ENCODE results near the gene AP5B1. TPM values are rescaled to one million over a fixed set of nuclear protein-coding genes. Genes with fewer than 3 reads are reported as not detected.
A peak's percentile ranks its signal among the peaks of the same experiment; 100 is the strongest.

The AP5B1 gene
- total and polyA plus RNA-seq, 4 donors: 8.6 to 35.5 (median 24.0) TPM

DNA sequence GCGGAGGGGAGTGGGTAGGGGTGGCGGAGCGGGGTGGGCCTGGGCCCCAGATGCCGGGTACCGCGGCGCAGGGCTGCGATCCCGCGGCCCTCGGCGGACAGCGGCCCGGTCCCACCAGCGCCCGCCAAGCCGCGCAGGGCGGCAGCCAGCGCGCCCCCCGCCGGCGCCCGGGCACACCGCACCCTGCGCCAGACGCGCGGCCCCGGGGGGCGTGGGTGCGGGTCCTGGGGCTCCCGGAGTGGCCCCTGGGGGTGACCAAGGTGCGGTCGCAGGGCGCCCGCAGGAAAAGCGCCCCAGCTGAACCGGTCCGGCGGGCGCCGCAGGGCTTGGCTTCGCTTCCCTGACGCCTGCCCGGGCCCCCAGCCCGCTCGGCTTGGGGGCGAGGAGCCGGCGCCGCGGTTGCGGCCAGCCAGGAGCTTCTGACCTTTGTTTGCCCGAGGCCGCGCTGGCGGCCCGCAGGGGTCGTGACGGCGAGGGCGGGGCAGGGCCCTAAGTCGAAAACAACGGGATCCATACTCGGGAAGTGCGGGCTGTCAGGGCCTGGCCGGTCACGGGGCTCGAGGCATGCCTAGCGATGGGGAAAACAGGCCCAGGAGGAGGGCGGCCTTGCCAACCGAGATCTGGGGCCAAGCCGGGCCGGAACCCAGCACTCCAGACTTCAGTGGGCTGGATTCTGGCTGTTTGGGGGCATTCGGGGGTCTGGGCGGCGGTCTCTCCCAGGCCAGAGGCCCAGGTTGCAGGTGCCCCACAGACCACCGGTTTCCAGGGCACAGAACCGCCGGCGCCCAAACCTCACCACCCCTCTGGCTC lies 581 bp upstream of the AP5B1 start:
- H3K27me3 ChIP-seq (ENCODE audit: control insufficient read depth in 3 of 3, insufficient read depth in 3 of 3, low read length in 2 of 3): peaks cover 0 to 23% (median 13%) of the 10 kb centered on the region in 3 donors
- peaks cover 0 to 2% (median 0%) of the 10 kb centered on the region in 4 donors for H3K9me3 ChIP-seq (ENCODE audit: control insufficient read depth in 4 of 4, insufficient read depth in 3 of 4, low read length in 3 of 4)
- peaks cover 0 to 9% (median 6%) of the 10 kb centered on the region in 5 donors for H3K4me1 ChIP-seq (ENCODE audit: control insufficient read depth in 5 of 5, insufficient read depth in 5 of 5, low read length in 5 of 5)
- peak overlapping the region in 1 of 2 donors; percentile 23 for H3K27ac ChIP-seq (ENCODE audit: low read depth in 1 of 2, low read length in 1 of 2)
- ATAC-seq (ENCODE audit: insufficient read depth, low FRiP score): no peak
- no peak for DNase-seq
- 13 to 26% methylated on average over 41 to 83 of the region's 83 CpGs for WGBS, 2 donors
- H3K4me3 ChIP-seq: peak overlapping the region; percentile 16
- peaks cover 0 to 24% (median 0%) of the 10 kb centered on the region in 4 donors for H3K36me3 ChIP-seq (ENCODE audit: control insufficient read depth in 4 of 4, insufficient read depth in 4 of 4, low read length in 4 of 4)
- TF ChIP-seq, protein P1, sequence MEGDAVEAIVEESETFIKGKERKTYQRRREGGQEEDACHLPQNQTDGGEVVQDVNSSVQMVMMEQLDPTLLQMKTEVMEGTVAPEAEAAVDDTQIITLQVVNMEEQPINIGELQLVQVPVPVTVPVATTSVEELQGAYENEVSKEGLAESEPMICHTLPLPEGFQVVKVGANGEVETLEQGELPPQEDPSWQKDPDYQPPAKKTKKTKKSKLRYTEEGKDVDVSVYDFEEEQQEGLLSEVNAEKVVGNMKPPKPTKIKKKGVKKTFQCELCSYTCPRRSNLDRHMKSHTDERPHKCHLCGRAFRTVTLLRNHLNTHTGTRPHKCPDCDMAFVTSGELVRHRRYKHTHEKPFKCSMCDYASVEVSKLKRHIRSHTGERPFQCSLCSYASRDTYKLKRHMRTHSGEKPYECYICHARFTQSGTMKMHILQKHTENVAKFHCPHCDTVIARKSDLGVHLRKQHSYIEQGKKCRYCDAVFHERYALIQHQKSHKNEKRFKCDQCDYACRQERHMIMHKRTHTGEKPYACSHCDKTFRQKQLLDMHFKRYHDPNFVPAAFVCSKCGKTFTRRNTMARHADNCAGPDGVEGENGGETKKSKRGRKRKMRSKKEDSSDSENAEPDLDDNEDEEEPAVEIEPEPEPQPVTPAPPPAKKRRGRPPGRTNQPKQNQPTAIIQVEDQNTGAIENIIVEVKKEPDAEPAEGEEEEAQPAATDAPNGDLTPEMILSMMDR (IDR thresholded peaks at IDR 0.05; ENCODE audit: control extremely low read depth, extremely low read depth): no peak
- H3K9ac ChIP-seq (ENCODE audit: insufficient read depth in 1 of 2, low read length in 2 of 2): no peak overlapping the region

GRCh38 chr11:65779919-65780769 lies 632 bp downstream of the AP5B1 start:
- WGBS, 2 donors: 2 to 3% methylated on average over 56 to 76 of the region's 76 CpGs
- no peak overlapping the region for H3K9ac ChIP-seq (ENCODE audit: insufficient read depth in 1 of 2, low read length in 2 of 2)
- peaks cover 0 to 10% (median 3%) of the 10 kb centered on the region in 5 donors for H3K4me1 ChIP-seq (ENCODE audit: control insufficient read depth in 5 of 5, insufficient read depth in 5 of 5, low read length in 5 of 5)
- ATAC-seq (ENCODE audit: insufficient read depth, low FRiP score) (peak; percentile 80), DNase-seq (peak; percentile 40 to 61 (median 46))
- H3K4me3 ChIP-seq: peak overlapping the region; percentile 79
- peaks cover 0 to 24% (median 0%) of the 10 kb centered on the region in 4 donors for H3K36me3 ChIP-seq (ENCODE audit: control insufficient read depth in 4 of 4, insufficient read depth in 4 of 4, low read length in 4 of 4)
- H3K27me3 ChIP-seq (ENCODE audit: control insufficient read depth in 3 of 3, insufficient read depth in 3 of 3, low read length in 2 of 3): peaks cover 0 to 12% (median 6%) of the 10 kb centered on the region in 3 donors
- no peaks in the 10 kb centered on the region for H3K9me3 ChIP-seq (ENCODE audit: control insufficient read depth in 4 of 4, insufficient read depth in 3 of 4, low read length in 3 of 4)
- H3K27ac ChIP-seq (ENCODE audit: low read depth in 1 of 2, low read length in 1 of 2): peak overlapping the region; percentile 72 to 82
- TF ChIP-seq, protein P1 (IDR thresholded peaks at IDR 0.05; ENCODE audit: control extremely low read depth, extremely low read depth): peak; percentile 82

- 66 to 76% methylated on average over 12 of the region's 12 CpGs for WGBS, 2 donors
These were observed 1.2 kb downstream of the AP5B1 start for GRCh38 chr11:65779669-65779918.

More at GRCh38 chr11:65779669-65779918, 1.2 kb downstream of the AP5B1 start:
- ATAC-seq (ENCODE audit: insufficient read depth, low FRiP score): no peak
- no peak overlapping the region for H3K9ac ChIP-seq (ENCODE audit: insufficient read depth in 1 of 2, low read length in 2 of 2)
- H3K4me1 ChIP-seq (ENCODE audit: control insufficient read depth in 5 of 5, insufficient read depth in 5 of 5, low read length in 5 of 5): peaks cover 0 to 12% (median 3%) of the 10 kb centered on the region in 5 donors
- peak overlapping the region in 1 of 2 donors; percentile 41 for H3K27ac ChIP-seq (ENCODE audit: low read depth in 1 of 2, low read length in 1 of 2)
- TF ChIP-seq, protein P1 (IDR thresholded peaks at IDR 0.05; ENCODE audit: control extremely low read depth, extremely low read depth): no peak
- H3K4me3 ChIP-seq: peak overlapping the region; percentile 79
- no peaks in the 10 kb centered on the region for H3K9me3 ChIP-seq (ENCODE audit: control insufficient read depth in 4 of 4, insufficient read depth in 3 of 4, low read length in 3 of 4)
- no peak for DNase-seq
- H3K27me3 ChIP-seq (ENCODE audit: control insufficient read depth in 3 of 3, insufficient read depth in 3 of 3, low read length in 2 of 3): peaks cover 0 to 7% (median 3%) of the 10 kb centered on the region in 3 donors
- H3K36me3 ChIP-seq (ENCODE audit: control insufficient read depth in 4 of 4, insufficient read depth in 4 of 4, low read length in 4 of 4): peaks cover 0 to 24% (median 0%) of the 10 kb centered on the region in 4 donors
